CD4-positive, alpha-beta T cell treated with Interleukin-21 for 1 hour (primary cell): ENCODE results near the gene ZMYND15.
A peak's percentile ranks its signal among the peaks of the same experiment; 100 is the strongest.

Experiments used
- DNase-seq: peaks from one replicate; pipeline ENCODE4 v3.0.0-alpha.2; 2020

Gene ZMYND15

DNA sequence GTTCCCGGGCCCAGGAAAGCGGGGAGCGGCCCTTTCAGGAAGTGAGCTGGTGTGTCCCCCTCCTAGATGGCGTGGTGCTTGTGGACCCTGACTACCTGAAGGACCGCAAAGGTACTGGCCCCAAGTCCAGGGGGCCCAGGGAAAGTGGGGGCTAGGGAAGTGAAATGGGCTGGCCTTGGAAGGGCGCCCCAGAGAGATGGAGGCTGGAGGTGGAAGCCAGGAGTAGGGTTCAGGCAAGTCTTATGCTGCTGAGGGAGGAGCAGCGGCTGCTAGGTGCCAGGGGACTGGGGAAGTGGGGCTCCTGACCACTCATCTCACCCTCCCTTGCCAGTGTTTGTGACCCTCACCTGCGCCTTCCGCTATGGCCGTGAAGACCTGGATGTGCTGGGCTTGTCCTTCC lies 23.6 kb upstream of the ZMYND15 start:
- DNase-seq: no peak

DNA sequence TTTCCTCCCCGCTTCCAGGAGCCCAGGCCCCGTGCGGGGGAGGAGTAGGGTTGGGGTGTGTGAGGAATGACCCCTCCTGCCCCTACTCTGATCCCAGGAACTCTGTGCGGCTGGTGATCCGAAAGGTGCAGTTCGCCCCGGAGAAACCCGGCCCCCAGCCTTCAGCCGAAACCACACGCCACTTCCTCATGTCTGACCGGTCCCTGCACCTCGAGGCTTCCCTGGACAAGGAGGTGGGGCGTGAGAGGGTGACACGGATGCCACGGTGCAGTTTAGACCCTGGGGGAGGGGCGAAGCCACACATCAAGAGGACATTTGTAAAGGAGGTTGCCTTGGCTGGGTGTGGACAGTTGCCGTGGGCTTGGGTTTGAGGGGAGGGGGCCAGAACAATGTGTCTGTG lies 21.8 kb upstream of the ZMYND15 start:
- DNase-seq: no peak

DNA sequence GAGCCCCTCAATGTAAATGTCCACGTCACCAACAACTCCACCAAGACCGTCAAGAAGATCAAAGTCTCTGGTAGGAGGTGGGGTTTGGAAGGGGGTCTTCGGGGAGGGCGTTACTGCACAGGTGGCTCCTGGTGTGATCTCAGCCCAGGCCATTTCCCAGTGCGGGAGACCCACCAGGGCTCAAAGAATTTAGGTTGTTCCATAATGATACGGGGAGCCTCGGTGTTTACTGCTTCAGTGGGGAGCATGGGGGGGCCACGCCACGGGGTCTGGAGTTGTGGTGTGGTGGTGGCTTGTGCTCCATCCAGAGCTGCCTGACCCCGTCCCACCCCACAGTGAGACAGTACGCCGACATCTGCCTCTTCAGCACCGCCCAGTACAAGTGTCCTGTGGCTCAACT lies 21.4 kb upstream of the ZMYND15 start:
- DNase-seq: no peak

DNA sequence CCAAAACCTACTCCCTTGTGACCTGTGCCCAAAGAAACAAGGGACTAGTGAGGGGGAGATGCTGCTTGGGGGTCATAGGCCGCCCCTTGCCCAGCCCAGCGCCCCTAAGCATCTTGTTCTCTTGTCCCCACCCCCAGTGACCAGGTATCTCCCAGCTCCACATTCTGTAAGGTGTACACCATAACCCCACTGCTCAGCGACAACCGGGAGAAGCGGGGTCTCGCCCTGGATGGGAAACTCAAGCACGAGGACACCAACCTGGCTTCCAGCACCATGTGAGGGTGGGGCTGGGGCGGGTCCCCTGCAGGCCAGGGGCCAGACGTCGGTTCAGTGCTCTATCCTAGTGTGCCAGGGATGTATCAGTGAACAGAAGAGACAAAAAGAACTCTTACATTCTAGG lies 20.5 kb upstream of the ZMYND15 start:
- DNase-seq: no peak

DNA sequence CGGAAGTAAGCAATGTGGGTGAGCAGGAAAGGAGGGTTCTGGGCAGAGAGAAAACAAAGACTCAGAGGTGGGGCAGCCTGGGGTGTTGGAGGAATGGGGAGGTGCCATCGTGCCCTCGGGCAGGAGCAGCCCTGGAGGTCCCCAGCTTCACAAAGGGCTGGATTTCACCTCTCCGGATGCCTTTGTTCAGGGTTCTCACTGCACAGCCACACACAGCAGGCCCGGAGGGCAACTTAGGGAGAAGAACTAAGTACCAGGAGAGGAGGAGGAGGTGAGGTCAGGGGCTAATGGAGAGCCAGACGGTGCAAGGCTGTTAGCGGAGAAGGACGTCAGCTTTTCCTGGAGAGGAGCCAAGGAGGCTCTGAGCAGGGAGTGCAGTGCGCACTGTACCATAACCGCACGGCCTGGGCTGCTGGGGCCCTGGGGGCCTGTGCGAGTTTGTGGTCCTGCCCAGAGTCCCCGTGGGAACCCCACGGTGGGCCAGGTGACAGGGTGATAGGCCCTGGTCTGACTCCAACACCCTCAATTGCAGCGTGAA lies 19.9 kb upstream of the ZMYND15 start:
- no peak for DNase-seq

DNA sequence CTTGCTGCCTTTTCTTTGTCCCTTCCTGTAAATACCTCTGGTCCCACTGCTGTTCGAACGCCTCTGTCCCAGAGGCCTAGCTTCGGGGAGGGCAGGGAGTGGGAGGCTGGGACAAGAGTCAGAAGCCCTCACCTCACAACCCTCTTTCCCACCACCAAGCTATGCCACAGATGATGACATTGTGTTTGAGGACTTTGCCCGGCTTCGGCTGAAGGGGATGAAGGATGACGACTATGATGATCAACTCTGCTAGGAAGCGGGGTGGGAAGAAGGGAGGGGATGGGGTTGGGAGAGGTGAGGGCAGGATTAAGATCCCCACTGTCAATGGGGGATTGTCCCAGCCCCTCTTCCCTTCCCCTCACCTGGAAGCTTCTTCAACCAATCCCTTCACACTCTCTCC lies 18.8 kb upstream of the ZMYND15 start:
- no peak for DNase-seq

DNA sequence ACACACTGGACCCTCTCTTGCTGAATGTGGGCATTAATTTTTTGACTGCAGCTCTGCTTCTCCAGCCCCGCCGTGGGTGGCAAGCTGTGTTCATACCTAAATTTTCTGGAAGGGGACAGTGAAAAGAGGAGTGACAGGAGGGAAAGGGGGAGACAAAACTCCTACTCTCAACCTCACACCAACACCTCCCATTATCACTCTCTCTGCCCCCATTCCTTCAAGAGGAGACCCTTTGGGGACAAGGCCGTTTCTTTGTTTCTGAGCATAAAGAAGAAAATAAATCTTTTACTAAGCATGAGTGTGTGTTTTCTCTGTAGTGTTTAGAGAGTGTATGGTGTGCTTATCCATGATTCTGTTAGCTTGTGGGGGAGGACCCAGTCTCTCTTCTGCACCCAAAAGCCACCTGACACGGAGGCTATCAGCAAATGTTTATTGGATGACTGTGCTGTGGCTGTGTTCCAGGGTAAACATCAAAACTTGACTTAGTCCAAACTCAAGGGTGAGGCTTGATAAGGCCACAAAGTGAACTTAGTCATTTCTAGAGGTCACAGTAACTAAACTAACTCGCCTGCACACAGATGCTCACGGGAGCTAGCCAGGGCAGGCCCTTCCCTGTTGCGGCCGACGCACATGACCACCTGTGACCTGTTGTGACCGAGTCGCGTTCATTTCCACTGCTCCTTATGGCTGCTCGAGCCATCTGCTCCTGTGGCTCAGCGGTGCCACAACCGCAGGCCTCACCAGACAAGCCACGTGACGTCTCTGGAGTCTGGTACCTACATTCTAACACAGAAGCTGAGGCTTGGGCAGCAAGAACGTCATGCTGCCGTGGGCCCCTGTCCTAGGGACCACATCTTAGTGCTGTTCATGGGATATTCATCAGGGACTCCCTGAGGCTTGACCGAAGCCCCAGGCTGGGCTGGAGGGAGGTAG lies 18.2 kb upstream of the ZMYND15 start:
- no peak for DNase-seq

DNA sequence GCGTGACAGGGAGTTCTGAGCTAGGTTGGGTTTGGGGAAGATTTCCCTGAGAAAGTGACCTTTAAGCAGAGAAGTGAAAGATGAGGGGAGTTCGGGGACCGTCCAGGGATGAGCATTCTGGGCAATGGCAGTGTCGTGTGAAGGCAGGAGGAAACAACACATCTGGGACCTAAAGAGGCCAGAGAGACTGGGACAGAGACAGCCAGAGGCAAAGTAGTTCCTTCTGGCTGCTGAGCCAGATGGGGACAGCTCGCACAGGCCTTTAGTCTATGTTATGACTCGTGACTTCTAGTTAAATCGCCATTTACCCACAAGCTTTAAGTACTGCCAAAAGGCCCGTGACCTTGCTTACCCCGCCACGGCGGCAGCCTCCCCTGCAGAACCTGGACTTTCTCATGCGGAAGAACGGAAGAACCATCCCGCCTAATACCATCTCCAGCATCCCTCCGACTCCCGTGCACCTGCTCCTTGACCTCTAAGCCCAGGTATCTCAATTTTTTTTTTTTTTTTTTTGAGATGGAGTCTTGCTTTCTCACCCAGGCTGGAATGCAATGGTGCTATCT lies 16.9 kb upstream of the ZMYND15 start:
- no peak for DNase-seq

DNA sequence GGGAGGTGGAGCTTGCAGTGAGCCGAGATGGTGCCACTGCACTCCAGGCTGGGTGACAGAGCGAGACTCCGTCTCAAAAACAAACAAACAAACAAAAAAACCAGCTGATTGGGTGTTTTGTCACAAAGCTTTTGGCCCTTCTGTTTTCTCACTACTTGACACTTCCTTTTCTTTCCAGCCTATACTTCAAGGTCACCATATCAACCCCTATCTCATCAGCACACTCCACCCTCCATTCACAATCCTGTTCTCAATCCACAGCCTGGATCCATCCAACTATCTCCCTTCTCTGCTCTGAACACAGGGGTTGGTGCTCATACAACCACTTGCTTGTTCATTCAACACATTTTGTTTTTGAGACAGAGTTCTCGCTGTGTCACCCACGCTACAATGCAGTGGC lies 15.0 kb upstream of the ZMYND15 start:
- DNase-seq: no peak

DNA sequence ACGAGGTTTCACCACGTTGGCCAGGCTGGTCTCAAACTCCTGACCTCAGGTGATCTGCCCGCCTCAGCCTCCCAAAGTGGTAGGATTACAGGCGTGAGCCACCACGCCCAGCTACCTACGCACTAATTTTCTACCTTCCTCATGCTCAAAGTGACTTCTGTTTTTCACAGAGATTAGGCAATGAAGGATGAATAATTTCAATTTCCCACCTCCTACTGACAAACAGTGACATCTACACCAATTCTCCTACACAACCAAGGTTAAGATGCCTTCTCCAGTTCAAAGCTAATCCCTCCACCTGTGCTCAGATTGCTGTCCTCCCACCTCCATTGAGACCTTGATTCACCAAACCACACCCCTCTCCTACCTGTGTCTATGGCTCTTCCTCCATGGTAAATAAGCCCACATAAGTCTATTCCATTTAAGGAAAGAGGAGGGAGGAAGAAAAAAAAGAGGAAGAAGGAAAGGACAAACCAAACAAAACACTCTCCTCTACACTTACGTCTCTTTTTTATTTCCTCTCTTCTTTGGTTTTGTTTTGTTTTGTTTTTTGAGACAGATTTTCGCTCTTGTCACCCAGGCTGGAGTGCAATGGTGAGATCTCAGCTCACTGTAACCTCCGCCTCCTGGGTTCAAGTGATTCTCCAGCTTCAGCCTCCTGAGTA lies 13.9 kb upstream of the ZMYND15 start:
- DNase-seq: no peak

DNA sequence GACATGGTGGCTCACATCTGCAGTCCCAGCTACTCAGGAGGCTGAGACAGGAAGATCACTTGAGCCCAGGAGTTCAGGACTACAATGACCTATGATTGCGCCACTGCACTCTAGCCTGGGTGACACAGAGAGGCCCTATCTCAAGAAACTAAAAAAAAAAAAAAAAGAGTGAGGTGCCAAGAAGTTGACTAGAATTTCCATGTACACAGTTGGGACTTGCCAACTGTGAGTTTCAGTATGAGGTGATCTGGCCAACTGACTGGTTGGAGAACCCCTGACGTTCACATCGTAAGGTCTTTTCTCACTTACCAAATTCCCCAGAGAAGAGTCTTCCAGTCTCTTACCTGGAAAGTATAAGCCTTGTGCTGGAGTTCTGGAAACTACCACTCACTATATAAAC lies 11.5 kb upstream of the ZMYND15 start:
- no peak for DNase-seq

DNA sequence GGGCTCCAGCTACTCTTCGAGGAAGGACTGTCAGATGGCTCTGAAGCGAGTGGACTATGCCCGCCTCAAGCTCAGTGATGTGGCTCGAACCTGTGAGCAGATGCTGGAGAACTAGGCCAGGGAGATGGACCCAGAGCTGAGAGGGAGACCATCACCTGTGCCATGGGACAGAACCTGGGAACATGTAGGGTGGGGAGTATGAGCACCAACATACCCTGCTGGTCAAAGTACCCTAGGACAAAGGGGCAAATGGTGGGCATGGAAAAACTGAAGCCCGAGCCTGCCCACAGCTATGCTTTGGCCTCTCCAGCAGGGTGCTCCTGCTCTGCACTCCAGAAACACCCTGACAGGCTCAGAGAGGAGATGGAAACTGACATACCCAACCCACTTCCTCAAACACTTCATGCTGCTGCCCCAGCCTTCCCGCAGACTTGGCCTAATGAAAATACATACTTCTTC lies 6.5 kb upstream of the ZMYND15 start:
- peak; percentile 40 for DNase-seq

DNA sequence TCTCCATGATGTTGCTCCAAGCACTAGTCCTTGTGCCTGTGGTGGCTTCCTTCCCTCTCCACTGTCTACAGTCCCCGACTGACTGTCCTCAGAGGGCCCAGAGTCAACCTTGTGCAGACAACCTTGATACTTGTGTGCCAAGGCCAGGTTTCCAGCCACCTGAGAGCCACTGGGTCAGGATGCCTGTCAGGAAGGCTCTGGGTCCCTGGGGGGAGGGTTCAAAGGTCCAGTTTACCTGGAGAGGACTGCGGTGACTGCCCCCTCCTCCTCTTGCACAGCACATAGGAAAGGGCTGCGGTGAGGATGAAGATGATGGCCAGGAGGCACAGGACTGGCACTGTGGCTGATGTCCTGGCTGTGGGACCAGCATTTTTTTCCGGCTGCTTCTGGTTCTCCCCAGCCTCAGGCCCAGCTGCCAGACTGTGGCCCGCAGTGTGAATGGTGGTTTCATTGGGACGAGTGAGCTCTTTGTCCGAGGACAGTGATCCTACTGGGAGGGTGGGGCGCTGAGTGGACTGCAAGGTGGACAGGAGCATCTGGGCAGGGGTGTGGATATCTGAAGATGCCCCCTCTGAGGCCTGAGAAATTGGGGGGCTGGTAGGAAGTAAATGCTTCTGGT lies 4.7 kb upstream of the ZMYND15 start:
- no peak for DNase-seq

DNA sequence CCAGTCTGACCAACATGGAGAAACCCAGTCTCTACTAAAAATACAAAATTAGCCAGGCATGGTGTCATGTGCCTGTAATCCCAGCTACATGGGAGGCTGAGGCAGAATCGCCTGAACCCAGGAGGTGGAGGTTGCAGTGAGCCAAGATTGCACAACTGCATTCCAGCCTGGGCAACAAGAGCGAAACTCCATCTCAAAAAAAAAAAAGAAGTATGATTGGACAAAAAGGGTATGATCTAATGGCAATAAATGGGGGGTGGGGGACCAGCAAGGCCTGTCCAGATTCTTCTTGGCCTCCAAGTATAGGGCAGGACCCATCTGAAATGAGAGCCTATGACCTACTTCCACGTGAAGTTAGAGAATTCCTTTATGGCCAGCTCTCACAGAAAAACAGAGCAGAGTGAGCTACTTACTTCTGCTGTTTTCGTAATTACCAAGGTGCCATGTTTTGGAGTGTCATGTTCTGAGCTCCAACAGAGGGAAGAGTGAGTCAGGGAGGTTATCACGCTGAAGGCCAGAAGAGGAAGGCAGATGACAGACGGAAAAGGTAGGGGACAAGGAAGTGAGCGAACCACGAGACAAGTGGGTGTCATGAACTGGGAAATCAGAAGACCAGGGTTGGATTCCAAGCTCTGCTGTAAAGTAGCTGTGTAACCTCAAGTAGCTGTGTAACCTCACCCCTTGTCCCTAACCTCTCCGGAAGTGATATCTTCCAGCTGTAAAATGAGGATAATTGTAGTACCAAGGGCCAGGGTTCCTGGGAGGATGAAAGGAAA lies 3.6 kb upstream of the ZMYND15 start:
- peak; percentile 28 for DNase-seq

DNA sequence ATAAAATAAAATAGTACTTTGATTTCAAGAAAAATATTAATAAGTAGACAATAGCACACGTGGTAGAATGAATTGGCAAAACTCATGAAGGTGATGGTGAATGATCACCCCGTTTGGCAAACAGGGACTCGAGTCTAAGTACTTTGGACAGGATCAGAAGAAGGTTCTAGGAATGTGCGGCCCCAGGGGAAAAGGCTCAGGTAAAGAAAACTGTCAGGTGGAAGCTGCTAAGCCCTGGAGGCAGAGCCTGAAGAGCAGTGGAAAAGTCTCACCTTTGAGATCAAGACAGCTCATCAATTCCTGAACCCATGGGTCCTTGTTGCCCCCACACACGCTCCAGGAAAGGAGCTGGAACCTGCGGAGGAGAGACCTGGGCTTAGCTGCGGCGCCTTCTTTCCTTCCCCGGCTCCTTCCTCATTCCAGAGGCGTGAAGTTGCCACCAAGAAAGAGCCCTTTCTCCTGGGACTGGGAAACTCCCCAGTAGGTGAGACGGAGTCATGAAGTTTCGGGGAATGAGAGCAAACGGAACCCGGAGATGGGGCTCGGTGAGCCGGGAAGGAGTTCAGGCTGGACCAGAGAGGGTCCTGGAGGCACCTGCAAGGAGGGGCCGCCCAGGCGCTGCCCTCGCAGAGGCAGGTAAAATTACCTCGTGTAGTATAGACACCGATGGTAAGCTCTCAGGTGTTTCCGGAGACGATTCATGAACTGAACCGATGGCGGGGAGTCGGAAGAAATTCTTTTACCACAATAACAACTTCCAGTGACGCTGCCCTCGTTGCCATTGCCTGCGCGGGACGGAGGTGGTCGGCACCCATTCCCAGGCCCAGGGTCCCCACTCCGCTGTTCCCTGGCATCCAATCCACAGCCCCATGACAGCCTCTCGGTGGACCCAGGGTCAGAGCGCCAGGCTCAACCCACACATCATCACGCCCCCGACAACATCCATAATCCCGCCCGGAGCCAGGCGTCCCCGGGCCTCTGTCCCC lies 1.2 kb upstream of the ZMYND15 start:
- DNase-seq: peak; percentile 39

DNA sequence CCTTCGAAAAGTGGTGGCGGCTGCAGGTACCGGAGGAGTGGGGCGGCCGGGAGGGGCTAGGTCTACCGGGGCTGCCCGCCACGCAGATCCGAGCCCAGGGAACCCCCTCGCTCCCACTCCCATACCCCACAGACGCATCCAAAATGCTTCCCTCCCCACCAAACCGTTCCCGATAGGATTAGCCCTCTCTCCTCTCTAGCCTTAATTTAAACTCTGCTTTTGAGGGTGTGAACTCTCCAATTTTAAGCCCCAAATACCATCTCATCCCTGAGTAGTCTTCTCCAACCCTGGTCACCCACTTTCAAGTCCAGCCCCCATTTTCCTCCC lies 355 bp downstream of the ZMYND15 start:
- DNase-seq: no peak

DNA sequence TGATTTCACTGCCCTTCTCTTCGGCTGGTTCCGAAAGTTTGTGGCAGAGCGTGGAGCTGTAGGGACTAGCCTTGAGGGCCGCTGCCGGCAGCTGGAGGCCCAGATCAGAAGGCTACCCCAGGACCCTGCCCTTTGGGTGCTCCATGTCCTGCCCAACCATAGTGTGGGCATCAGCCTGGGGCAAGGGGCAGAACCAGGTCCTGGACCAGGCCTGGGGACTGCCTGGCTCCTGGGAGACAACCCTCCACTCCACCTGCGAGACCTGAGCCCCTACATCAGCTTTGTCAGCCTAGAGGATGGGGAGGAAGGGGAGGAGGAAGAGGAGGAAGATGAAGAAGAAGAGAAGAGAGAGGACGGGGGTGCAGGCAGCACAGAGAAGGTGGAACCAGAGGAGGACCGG lies 951 bp downstream of the ZMYND15 start:
- no peak for DNase-seq

DNA sequence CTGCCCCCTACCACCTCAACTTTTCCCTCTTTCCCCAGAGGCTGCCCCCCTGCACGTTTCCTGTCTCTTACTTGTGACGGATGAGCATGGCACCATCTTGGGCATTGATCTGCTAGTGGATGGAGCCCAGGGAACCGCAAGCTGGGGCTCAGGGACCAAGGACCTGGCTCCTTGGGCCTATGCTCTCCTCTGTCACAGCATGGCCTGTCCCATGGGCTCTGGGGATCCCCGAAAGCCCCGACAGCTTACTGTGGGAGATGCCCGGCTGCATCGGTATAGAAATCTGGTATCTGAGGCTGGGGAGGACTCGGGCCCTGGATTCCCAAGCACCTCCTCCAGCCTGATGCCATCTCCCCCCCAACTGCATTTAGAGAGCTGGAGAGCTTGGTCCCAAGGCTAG lies 1.9 kb downstream of the ZMYND15 start:
- no peak for DNase-seq

DNA sequence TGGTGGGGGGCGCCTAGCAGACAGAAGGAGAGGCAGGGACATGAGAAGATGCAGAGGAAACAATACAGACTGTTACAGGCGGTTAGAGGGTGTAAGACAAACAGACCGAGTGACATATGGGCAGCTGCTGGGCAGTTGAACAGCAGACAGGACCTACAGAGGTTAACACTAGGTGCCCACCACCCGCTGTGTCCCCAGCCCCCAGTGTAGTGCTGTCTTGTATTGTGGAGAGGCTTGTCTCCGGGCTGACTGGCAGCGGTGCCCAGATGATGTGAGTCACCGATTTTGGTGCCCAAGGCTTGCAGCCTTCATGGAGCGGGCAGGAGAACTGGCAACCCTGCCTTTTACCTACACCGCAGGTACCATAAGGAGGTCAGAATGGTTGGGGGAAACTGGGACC lies 2.5 kb downstream of the ZMYND15 start:
- no peak for DNase-seq

DNA sequence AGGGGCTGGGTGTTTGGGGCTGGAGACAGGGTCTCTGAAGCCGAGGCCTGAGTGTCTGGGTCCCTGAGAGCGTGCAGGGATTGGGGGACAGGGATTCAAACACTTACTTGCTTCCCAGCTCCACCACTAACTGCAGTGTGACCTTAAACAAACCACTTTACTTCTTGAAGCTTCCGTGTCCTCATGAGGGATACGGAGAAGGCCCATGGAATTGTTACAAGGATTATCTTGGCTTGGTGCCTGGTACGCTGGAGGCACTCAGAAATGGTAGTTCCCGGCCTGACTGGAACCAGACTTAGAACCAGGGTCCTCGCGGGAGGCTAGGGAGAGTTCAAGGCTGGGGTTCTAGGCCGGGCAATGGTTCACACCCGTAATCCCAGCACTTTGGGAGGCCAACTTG lies 3.0 kb downstream of the ZMYND15 start:
- DNase-seq: no peak

DNA sequence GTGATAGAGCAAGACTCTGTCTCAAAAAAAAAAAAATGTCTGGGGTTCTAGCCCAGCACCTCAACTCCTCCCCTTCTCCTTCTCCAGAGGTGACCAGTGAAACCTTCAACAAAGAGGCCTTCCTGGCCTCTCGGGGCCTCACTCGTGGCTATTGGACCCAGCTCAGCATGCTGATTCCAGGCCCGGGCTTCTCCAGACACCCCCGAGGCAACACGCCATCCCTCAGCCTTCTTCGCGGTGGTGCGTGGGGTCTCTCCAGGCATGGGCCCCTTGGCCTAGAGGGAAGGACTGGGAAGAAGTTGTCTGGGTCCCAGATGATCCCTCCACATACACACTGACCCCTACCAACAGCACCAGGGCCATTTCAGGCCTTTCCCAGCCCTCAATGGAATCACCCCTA lies 3.6 kb downstream of the ZMYND15 start:
- DNase-seq: no peak
